NCI-H146 treated with DMSO at 0.1 percent for 48 hours (cell line): ENCODE data around the gene SDK1.
A peak's percentile ranks its signal among the peaks of the same experiment; 100 is the strongest.

ENCODE experiments used
- DNase-seq: peaks from one replicate; lab custom pipeline; 2025; ENCODE audit not compliant: unreplicated experiment; lab: John Stamatoyannopoulos, UW

The SDK1 gene

GRCh38 chr7:4269086-4269485 is 968.0 kb downstream of the SDK1 start:
- no peak for DNase-seq

GRCh38 chr7:4269746-4270145 is 968.7 kb downstream of the SDK1 start:
- DNase-seq: no peak

- DNase-seq: no peak
Measured at GRCh38 chr7:4270268-4270667, 969.2 kb downstream of the SDK1 start.

DNA sequence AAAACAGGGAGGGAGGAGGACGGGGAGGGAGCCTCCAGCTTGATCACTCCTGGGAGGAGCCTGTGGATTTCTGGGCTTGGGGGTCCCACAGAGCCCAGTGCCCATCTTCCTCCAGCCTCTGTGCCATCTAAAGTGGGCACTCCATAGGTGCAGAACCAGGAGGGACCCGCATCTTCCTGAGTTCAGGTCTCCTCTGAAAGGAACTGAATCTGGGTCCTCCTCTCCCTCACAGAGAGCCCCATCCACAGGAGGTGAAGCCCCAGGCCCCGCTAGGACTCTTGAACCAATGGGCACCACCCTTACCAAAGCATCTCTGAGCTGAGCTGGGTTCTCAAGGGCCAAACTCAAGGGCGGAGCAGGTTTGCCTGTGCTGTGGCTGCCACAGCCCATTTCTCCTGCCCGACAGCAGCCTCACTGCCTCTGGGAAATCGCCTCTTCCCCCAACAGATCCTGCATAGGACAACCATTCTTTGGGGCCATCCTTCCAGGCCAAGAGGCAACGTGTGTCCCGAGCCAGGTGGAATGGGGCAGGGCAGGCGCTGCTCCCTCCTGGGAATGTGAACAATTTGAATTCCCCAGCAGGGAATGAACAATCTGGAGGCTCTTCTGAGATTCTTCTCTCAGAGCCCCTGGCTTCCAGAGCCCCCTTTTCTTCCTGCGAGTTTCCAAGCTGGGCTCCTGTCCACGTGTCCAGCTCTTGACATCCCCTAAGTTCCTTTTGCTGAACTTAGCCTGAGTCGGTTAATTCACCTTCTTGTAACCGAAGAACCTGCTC is 970.1 kb downstream of the SDK1 start:
- no peak for DNase-seq

GRCh38 chr7:4271716-4272015 is 970.6 kb downstream of the SDK1 start:
- no peak for DNase-seq

- no peak for DNase-seq
Measured at GRCh38 chr7:4272141-4272540, 971.1 kb downstream of the SDK1 start.

DNA sequence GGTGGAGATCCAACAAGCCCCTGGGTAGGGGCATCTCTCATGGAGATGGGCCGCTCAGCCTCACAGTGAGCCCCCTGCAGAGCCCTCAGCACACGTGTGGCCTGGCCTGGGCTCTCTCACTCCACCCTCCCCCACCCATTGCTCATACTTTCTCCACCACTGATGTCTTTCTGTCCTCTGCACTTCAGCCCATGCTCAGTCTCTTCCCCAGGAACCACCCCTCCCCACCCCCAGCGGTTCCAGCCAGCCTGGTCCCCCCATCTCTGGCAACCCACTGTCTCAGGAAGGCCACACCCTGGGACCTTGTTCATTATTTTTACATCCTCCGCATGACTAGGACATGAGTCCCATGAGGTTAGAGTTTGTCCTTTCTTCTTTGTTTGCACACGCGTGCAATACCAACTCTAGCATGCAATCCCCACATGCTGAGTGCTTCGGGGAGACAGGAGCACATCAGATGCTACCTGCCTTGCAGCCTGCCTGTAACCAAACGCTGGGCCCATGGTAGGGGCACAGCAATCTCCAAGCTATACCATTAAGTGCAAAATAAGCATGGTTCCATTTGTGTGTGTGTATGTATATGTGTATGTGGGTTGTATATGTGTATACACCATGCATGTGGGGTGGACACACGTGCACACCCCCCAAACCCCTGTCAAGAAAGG is 972.6 kb downstream of the SDK1 start:
- DNase-seq: no peak

- DNase-seq: no peak
Measured at GRCh38 chr7:4274286-4274685, 973.2 kb downstream of the SDK1 start.

DNA sequence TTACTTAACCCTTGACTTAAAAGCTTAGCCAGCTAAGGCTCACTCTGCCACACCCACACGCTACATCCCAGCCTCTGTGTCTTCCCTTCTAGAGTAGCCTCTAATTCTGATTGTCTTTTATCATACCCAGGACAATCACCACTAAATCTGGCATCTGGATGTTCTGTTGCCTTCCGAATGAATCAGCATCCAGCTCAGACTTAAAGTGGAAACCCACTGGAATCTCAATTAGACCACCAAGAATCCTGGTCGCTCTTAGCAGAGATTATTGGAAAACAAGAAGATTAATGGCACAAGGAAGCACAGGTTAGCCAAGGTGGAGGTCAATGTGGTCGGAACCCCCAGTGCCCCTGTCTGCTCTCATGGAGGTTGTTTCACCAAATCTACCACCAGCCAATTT is 976.9 kb downstream of the SDK1 start:
- DNase-seq: no peak

DNA sequence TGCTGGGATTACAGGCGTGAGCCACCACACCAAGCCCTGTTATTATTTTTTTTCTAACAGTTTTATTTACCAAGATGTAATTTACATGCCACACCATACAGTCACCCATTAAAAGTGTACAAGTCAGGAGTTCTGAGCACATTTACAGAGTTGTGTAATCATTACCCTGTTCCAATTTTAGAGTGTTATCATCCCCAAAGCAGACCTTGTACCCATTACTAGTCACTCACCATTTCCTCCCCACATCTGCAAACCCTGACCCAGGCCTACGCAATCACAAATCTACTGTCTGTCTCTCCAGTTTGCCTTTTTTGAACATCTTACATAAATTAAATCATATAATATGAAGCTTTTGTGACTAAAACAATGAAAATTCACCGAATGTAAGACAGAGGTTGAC is 978.2 kb downstream of the SDK1 start:
- DNase-seq: no peak

GRCh38 chr7:4281231-4281993 is 980.4 kb downstream of the SDK1 start:
- no peak for DNase-seq

- no peak for DNase-seq
Measured at GRCh38 chr7:4282434-4283223, 981.6 kb downstream of the SDK1 start.

- DNase-seq: no peak
Measured at GRCh38 chr7:4286351-4286750, 985.3 kb downstream of the SDK1 start.

DNA sequence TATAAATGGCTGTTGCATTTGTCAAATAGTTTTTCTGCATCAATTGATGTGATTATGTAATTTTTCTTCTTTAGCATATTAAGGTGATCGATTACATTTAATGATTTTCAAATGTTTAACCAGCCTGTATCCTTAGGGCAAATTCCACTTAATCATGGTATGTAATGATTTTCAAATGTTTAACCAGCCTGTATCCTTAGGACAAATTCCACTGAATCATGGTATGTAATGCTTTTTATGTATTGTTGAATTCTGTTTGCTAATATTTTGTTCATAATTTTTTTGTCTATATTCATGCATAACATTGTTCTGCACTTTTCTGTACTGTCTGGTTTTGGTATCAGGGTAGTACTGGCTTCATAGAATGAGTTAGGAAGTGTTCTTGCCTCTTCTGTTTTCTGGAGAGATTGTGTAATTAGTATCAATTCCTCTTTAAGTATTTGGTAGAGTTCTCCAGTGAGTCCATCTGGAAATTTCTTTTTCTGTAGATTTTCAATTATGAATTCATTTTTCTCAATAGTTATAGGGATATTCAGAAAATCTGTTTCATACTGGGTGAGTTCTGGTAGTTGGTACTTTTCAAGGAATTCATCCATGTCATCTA is 987.8 kb downstream of the SDK1 start:
- peak; percentile 58 for DNase-seq

DNA sequence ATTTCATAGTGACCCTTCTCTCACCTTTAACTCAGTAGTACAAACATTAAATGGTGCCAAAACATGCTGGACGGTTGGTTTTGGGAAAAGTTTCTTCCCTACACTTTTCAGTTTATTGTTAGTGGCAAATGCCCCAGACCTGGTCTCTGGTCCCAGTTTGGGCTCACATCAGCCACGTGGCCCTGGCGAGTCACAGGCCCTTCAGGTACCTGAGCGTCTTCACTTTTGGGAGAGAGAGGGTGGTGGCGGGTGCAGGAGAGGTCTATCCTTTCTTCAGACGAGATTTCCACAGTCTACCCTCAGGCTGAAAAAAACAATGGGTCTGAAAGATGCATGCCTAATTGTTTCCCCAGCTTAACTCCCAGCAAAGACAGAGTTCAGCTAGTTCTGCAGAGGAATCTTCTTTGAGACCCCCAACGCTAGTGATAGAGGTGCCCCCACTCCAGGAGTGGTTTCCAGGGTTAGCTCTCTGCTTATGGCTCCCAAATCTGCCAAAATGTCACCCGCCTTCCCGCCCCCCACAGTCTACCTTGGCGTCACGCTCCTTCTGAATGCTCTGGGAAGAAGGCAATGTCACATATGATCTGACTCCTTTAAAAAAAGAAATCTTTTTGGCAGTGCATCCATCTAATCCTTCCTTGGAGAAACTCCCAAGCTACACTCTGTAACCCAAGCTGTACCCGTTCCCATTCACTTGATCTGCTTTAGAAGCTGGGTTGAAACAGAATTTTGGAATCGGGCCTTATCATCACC is 996.3 kb downstream of the SDK1 start:
- DNase-seq: no peak

- DNase-seq: no peak
Measured at GRCh38 chr7:4297918-4298219, 996.8 kb downstream of the SDK1 start.

- DNase-seq: no peak
Measured at GRCh38 chr7:4299431-4299830, 998.4 kb downstream of the SDK1 start.

DNA sequence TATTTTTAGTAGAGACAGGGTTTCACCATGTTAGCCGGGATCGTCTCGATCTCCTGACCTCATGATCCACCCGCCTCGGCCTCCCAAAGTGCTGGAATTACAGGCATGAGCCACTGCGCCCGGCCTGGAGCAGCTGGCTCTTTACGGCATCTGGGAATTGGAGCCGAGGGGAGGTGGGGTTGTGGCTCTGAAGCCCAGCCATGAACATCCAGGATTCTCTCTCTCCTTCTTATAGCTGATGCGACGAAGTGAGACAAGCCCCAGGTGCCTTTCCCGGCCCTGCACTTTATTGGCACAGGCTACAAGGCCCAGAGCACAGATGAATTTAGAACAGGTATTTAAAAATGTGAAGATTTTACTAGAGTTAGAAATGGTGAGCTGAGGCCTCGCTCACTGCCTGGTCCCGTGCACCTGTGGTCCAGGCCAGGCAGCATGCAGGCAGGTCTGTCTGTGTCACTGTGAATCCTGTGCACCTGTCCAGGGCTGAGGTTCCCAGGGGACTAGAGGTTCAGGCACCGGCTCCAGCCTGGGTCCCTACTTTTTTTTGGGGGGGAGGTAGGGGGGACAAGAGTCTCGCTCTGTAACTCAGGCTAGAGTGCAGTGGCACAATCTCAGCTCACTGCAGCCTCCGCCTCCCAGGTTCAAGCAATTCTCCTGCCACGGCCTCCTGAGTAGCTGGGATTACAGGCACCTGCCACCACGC is 1001.3 kb downstream of the SDK1 start:
- DNase-seq: no peak

- DNase-seq: peak; percentile 15
Measured at GRCh38 chr7:4307316-4308204, 1006.5 kb downstream of the SDK1 start.
